ENCODE results near the gene CD3E.

CD3E gene

DNA sequence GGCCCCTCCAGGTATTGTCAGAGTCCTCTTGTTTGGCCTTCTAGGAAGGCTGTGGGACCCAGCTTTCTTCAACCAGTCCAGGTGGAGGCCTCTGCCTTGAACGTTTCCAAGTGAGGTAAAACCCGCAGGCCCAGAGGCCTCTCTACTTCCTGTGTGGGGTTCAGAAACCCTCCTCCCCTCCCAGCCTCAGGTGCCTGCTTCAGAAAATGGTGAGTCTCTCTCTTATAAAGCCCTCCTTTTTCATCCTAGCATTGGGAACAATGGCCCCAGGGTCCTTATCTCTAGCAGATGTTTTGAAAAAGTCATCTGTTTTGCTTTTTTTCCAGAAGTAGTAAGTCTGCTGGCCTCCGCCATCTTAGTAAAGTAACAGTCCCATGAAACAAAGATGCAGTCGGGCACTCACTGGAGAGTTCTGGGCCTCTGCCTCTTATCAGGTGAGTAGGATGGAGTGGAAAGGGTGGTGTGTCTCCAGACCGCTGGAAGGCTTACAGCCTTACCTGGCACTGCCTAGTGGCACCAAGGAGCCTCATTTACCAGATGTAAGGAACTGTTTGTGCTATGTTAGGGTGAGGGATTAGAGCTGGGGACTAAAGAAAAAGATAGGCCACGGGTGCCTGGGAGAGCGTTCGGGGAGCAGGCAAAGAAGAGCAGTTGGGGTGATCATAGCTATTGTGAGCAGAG is at the start of gene CD3E:
CD3E (plus strand) TSS at position 163 of the 681 bp plus-strand sequence; CDS start at position 386, 223 bp downstream.
- DNase-seq, result peak; percentile 47 to 66

DNA sequence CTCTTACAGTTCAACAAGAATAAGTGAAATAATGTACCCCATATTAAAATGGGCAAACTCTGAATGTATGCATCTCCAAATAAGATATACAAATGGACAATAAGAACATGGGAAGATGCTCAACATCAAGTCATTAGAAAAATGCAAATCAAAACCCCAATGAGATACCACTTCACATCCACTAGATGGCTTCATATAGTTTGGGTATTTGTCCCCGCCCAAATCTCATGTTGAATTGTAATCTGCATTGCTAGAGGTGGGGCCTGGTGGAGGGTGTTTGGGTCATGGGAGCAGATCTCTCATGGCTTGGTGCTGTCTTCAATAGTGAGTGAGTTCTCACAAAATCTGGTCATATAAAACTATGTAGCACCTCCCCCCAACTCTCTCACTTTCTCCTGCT is 46.1 kb upstream of the CD3E start:
- DNase-seq, result no peak

DNA sequence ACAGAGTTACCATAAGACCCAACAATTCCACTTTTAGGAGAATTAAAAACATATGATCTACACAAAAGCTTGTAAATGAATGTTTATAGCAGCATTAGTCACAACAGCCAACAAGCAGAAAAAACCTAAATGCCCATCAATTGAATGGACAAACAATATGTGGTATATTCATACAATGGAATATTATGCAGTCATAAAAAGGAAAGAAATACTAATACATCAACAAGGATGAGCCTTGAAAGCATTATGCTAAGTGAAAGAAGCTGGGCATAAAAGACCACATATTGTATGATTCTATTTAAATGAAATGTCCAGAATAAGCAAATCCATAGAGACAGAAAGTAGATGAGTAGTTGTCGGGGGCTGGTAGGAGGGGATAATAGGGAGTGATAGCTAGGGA is 45.4 kb upstream of the CD3E start:
- no peak for DNase-seq

DNA sequence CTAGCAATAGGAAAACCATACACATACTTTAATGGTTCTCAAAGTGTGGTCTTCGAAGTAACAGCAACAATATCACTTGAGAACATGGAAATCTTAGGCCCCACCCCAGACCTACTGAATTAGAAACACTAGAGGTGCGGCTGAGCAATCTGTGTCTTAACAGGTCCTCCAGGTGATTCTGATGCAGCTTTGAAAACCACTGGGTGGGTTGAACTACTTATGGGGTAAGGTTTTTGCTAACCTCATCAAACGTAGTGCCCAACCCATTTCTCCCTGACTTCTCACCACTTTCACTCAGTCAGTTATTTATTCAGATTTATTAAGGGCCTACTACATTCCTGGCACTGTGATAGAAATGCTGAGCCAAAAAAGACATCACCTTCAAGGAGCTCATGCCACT is 44.2 kb upstream of the CD3E start:
- no peak for DNase-seq

DNA sequence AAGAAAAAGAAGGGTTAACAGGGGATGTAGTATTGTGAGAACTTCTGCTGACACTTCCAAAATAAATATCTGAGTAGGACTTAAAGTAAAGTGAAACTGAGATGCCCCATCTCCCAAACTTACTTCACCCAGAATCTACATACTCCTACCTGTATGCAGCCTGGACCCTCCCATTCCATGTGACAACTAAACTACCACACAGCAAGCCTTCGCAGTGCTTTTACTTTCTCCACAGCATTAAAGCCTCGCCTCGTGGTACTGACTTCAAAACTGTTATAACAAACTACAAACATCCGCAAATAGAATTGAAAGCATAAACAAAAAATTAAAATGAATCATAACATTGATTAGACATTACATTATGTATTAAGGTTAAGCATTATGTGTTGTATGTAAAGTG is 41.4 kb upstream of the CD3E start:
- no peak for DNase-seq

DNA sequence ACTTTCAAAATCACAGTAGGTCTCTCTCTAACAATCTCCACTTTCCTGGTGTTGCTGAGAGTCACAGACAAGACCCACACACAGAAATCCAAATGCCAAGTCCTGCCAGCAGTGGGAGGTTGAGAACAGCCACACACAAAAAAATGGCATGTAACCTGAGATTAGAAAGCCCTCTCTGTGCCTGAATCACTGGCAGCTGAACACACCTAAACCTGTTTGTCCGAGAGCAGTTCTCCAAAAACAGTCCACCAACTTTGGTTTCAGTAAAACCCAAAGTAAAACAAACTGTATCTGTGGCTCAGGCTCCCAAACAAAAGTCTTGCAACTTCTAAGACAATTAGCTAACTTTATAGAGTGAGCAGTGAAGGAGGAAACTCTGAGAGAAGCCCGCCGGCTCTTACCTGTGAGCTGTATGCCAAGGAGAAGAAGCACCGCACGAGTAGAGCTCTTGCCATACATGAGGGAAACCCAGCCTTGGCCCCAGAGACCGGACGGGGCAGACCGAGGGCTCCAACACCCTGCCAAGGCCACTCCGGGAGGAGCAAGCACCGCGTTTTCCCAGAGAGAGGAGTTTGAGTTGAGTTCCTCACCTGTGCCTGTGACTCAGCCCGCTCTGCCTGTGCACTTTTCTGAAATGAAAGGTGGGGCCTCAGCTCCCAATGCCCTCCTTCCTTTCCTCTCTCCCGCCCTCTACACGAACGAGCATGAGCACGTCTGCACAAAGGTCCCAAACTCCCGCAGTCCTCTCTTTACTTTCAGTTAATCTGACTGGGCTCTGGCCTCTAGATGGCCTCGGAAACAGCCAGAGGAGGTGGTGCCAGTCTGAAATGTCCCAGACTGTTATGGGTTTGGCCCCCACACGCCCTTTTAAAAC is 40.6 kb upstream of the CD3E start, which contains the start of gene MPZL2:
MPZL2 (minus strand) TSS at position 603 of the 874 bp plus-strand sequence; CDS start at position 459, 144 bp downstream.
- peak in 1 of 2 experiments; percentile 41 for DNase-seq

DNA sequence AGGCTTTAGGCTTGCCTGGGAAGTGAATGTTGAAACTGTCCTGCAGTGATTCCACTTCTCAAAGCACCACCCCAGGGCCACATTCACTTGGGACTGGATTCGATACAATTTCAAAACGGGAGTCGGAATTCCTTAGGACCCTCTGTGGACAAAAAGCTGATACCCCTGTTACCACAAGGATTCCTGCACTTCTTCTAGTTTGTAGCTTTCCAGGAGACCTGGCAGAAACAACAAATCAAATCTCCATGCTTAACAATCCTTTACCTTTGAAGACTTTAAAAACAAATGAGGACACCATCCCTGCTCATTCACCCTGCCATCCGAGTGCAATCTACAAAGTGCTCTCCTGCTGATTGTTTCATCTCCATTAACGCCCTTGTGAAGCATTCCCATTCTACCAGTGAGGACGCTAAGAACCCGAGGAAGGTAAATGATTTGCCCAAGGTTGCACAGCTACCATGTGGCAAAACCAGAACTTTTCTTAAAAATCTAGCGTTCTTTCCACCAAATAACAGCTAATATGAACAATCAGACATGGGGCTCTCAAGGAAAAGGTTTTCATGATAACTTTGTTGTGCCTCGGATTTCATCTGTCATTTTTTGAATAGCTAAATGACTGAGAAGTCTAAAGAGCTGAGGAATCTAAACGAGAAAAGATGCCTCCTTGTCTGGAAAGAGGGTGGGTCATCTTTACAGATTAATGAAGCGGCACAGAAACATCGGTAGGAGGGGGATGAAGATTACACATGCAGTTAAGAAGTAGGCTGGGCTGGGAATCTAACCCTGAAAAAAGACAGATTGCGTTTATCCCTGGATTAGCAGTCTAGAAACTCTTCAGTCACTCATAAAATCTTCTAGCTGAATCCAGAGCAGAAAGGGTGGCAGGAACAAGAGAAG is 39.7 kb upstream of the CD3E start:
- no peak for DNase-seq

DNA sequence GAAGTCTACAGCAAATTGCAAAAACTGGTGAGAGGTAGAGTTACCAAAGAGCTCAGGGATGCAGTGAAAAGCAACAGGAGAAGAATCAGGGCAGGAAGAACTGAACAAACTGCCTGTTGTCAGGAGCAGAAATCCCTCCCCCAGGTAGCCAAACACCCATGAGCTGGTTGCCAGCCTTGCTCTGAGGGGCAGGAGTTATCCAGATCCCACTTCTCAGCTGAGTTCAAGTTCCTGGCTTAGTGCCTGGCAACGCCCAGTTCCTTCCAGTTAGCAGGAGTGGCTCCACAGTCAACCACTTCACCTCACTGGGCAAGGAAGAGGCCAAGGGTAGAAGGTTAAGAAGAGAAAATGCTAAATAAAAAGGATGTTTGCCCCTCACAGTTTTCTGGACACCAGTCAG is 38.6 kb upstream of the CD3E start:
- DNase-seq, result no peak

DNA sequence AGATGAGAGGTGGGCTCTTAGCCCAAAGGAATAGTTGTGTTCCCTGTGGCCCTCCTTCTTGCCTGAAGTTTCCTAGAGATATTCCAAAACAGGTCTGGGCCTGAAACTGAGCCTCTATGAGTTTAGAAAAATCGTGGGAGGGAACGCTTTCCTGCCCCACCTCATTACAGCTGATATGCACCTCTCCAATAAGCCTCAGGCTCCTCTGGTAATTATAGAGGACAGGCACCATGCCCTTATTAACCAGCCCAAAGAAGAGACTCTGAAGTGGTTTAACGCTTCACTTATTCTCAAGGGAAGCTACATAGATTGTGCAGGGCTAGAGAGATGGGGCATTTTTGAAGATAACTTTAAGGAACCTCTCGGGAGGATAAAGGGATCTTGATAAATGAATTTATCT is 37.0 kb upstream of the CD3E start:
- DNase-seq, result no peak

DNA sequence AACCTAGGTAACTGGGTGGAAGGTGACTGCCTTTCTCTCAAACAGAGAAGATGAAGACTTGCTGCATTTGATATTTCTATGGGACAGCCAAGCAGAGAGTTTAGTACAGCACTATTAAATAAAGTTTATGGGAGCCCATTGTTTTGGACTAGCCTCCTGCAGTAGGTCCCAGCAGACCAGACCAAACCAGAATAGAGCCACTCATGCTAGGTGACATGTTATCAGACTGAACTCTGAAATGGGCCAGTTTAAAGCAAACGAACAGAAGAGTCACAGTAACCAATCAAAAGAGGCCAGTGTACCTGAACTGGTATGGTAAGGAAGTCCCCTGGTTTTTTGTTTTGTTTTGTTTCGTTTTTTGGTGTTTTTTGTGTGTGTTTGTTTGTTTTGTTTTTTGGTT is 32.5 kb upstream of the CD3E start:
- no peak for DNase-seq

DNA sequence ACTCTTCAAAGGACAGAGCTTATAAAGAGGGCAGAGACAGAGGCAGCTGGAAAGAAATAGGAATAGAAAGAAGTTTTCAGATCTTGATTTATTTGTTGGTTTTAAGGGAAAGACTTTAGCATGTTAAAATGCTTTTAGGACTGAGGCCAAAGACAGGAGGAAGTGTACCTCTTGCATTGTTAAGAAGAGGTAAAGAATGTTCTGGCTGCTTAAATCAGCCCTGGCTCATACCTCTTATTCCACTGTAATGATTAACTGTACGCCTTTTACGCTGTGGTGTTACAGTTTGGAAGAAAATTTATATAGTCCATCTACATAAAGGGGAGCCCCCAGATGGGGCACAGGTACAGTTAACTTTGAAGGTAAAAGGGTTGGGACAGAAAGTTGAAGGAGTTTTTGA is 30.3 kb upstream of the CD3E start:
- DNase-seq, result no peak

DNA sequence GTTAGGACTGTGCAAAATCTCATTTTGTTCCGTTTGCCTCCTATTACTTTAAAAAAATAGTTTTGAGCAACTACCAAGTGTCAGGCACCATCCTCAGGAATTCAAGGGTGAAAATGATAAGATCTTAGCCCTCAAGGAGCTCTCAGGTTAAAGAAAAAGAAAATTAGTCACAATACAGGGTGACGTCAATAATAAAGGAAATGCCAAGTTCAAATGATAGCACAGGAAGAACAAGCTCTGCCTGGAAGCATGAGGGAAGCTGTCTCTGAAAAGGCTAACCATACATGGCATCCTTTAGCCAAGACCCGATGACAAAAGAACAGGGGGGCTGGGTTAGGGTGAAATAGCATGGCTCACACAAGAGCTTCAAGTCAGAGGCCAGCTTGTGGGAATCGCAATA is 29.4 kb upstream of the CD3E start:
- DNase-seq, result no peak

DNA sequence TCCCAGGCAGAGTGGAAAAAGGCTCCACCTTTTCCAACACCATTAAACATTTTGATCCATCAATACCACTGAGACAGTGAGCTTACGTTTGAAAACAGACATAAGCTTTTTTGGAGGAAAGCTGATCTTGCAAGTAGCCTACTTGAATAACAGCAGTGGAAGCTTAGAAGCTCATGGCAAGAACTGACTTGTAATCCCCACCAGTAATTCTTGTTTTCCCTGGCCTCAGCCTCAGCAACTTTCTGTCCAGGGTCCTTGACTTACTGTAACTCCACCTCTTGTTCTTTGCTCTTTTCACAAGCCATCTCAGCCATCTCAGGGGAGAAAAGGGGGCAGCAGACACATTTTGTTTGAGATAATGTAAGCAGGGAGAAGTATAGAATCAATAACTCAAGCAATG is 28.1 kb upstream of the CD3E start:
- DNase-seq, result no peak

DNA sequence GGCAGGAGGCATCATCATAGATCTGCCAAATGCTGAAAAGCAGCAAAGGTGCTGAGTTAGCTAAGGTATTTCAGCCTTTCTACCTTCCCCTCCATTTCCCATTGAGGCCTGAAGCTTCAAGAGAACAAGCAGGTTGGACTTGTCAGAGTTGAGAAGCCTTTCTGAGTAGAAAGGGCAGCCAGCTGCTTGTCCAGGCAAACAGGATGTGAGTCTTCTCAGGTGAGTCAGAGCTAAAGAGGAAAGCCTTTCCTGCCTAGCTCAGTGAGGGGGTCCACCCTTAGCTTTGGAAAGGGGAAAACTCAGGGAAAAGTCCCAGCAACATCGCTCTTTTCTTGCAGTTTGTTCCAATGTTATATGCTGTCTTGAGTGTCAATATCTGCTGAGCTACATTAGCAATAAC is 27.2 kb upstream of the CD3E start:
- DNase-seq, result no peak

DNA sequence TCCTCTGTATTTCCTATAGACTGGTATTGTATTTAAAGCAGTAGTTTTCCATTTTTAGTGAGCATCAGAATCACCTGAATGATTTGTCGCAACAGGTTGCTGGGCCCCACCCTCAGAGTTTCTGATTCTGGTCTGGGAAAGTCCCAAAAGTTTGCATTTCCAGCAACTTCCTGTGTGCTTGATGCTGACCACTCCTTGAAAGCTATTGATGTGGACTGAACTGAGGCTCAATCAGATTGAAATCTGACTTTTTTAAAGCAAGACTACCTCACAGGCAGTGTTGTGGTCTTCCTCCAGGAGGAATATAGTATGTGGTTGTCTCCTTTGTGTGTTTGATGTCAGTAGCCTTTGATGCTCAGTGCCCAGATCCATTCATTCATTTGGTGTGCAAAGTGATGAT is 23.2 kb upstream of the CD3E start:
- DNase-seq, result no peak

DNA sequence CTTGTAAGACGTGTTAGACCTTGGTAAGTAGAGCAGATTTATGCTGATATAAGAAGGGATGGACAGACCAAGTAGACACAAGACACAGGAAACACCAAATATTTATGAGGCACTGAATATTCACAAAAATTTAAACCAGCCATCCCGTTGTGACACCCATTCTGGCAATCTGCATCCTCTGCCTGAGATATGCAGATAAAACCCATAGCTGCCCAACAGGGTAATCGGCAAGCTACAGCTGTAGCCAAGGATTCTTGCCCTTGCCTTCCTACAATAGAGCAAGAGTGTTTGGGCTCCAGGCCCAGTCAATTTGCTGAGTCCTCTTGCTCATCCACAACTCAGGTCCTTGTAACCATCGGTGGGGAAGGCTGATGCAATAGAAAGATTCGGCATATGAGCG is 21.9 kb upstream of the CD3E start:
- no peak for DNase-seq

DNA sequence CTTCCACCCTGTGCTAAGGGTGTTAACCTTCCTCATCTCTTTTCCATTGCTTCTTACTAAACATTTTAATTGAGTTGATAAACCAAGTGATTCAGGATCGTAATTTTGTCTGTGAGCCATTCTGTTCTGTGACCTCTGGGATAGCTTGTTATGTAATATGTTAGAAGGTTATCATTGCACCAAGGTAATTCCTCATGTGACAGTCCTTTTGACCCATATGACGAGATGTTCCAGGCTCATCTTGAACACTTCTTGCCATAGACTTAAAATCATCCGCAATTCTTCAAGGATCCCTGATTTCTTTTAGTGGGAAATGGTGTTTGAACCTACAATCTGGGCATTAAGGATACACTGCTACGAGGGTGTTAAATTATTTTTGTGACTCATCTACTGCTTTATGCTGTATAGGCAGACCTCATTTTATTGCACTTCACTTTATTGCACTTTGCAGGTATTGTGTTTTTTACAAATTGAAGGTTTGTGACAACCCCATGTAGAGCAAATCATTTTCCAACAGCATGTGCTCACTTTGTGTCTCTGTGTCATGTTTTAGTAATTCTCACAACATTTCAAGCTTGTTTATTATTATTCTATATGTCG is 21.4 kb upstream of the CD3E start:
- DNase-seq, result no peak

DNA sequence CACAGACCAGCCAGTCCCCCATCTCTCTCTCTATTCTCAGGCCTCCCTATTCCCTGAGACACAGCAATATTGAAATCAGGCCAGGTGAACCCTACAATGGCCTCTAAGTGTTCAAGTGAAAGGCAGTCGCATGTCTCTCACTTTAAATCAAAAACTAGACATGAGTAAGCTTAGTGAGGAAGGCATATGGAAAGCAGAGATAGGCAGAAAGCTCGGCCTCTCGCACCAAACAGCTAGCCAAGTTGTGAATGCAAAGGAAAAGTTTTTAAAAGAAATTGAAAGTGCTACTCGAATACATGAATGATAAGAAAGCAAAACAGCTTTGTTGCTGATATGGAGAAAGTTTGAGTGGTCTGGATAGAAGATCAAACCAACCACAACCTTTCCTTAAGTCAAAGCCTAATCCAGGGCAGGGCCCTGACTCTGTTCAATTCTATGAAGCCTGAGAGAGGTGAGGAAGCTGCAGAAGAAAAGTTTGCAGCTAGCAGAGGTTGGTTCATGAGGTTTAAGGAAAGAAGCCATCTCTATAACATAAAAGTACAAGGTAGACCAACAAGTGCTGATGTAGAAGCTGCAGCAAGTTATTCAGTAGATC is 20.7 kb upstream of the CD3E start:
- DNase-seq, result no peak

DNA sequence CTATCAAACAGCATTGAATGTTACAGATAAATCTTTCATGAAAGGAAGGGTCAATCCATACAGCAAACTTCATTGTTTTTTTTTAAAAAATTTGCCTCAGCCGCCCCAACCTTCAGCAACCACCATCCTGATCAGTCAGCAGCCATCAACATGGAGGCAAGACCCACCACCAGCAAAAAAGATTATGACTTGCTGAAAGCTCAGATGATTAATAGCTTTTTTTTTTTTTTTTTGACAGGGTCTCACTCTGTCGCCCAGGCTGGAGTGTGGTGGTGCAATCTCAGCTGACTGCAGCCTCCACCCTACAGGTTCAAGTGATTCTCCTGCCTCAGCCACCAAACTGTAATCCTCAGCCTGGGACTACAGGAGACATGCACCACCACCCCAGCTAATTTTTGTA is 18.0 kb upstream of the CD3E start:
- DNase-seq, result no peak

DNA sequence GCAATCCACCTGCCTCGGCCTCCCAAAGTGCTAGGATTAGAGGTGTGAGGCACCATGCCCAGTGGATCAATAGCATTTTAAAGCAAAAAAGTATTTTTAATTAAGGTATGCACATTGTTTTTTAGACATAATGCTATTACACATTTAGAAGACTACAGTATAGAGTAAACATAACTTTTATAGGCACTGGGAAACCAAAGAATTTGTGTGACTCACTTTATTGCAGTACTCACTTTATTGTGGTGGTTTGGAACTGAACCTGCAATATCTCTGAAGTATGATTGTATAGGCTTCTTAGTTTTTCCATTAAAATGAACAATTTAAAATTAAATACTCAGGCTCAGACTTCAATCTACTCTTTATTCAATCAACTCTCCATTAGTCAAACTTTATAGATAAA is 17.5 kb upstream of the CD3E start:
- DNase-seq, result no peak

DNA sequence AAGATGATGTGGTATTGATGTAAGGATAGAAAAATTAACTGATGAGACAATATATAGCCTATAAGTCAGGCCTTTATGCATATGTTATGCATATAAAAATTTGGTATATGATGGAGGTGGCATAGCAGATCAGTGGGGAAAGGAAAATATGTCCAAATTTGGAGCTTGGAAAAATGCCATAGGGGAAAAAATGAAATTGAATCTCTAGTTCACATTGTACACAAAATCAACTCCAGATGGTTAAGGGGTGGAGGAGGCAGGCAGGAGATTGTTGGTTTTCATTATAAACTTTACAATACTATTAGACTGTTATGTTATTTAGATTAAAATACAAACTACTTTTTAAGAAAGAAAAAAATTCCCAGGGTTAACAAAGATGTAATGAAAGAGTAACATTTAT is 15.1 kb upstream of the CD3E start:
- no peak for DNase-seq

DNA sequence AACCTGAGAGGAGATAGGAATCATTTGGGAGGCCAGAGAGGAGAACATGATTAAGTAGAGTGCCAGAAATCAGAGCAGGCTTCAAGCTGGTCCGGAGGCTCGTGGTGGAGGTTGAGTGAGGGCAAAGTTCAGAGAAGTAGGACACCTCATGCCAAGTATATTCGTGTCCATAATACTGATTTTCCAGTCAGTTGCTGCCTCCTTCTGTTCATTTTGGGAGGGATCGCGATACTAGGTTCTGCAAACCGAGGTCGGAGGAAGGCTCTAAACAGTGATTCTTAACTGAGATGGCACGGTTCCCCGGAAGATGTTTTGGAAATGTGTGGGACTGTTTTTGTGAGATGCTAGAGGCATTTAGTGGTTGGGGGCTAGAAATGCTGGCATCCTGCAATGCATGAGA is 13.6 kb upstream of the CD3E start:
- peak in 1 of 2 experiments; percentile 40 for DNase-seq
